SHP77 (cell line): ENCODE measurements around the gene KIF24.
"Not testable (repeated sequence)": the region's sequence is repeated elsewhere in the genome, so short reads cannot be mapped to it uniquely, and the experiment has no call there.

ENCODE experiments used
- DNase-seq, 2 experiments: peaks; one replicate each; lab custom pipeline; 2025; lab: John Stamatoyannopoulos, UW

KIF24 gene

GRCh38 chr9:34328500-34328986 is 525 bp downstream of the KIF24 start:
- no peak for DNase-seq

DNA sequence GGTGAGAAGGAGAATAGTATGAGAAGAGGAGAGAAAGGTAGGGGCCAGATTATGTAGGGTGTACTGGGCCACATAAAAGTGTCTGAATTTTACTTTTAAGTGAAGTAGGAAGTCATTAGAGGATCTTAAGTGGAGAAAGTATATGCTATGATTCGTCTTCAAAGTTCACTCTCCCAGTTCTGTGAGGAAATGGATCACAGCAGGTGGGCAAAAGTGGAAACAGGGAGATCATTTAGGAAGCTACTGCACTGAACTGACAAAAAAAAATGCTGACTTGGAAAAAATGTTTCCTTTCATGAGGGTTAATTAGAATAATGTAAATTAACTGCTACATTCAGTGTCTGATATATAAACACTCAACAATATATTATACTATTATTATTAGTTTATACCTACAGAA is 2.4 kb downstream of the KIF24 start:
- DNase-seq: no peak

DNA sequence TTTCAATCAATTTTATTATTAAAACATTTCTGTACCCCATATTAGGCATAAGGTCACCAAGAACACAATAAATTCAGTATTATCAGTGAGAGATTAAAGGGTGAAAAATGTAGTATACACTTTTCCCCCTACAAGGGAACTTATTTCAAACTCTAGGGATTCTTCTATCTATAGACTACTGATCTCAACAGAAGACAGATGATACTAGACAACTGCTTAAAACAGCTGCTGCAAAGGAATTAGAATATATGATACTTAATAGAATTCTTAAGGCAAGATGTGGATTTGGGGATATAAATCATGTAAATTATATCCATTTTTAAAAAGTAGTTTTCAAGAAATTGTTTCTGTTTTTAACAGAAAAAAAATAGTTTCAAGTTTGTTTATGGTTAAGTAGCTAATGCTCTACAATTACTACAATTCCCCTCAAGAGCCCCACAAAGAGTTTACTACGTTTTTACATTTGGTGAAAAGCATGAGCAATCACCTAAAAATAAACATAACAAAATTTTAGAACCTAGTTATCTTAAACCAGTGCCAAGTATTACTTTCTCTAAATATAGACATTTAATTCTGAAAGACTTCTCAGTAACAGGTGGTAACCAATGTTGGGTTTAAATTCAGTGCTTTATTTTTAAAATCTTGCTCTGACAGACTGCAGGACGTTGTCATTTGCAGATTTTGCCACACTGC is 6.0 kb downstream of the KIF24 start:
- DNase-seq: no peak

DNA sequence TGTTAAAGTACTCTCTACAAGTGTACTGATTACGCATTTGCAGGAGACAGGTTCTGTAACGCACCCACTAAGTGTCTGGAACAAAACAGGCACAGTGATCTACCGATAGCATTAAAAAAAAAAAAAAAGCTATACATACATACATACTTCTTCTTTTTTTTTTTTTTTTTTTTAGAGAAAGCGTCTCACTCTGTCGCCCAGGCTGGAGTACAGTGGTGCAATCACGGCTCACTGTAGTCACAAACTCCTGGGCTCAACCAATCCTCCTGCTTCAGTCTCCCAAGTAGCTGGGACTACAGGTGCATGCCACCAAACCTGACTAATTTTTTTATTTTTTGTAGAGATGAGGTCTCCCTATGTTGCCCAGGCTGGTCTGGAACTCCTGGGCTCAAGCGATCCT is 7.6 kb downstream of the KIF24 start:
- no peak for DNase-seq

DNA sequence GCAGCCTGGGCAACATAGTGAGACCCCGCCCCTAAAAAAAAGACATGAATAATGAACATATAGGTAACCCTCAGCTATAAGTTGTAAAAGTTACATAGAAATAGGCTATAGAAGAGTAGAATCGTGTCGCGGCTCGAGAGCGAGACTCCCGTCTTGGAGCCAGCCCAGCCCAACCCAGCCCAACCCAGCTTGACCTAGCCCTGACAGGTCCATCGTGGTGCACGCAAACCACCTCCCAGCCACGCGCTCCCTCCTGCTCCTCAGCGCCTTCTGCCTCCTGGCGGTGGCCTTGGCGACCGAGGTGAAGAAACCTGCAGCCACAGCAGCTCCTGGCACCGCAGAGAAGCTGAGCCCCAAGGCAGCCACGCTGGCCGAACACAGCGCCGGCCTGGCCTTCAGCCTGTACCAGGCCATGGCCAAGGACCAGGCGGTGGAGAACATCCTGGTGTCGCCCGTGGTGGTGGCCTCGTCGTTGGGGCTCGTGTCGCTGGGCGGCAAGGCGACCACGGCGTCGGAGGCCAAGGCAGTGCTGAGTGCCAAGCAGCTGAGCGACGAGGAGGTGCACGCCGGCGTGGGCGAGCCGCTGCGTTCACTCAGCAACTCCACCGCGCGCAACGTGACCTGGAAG is 10.8 kb downstream of the KIF24 start:
- DNase-seq: no peak

- DNase-seq: no peak
Observed at GRCh38 chr9:34317436-34317835, 11.6 kb downstream of the KIF24 start.

- no peak for DNase-seq
Observed at GRCh38 chr9:34311499-34312185, 17.4 kb downstream of the KIF24 start.

GRCh38 chr9:34310215-34310614 is 18.9 kb downstream of the KIF24 start:
- peak; percentile 2 to 4 for DNase-seq

DNA sequence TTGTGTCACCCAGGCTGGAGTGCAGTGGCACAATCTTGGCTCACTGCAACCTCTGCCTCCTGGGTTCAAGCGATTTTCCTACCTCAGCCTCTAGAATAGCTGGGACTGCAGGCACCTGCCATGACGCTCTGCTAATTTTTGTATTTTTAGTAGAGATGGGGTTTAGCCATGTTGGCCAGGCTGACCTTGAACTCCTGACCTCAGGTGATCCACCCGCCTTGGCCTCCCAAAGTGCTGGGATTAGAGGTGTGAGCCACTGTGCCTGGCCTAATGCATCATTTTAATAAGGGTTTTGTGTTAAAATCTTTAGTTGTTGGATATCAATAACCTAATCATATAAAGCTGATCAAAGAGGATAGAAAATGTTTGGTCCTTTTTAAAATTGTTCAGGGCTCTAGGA is 20.8 kb downstream of the KIF24 start:
- not testable (repeated sequence) for DNase-seq

GRCh38 chr9:34301064-34301463 is 28.0 kb downstream of the KIF24 start:
- not testable (repeated sequence) for DNase-seq

DNA sequence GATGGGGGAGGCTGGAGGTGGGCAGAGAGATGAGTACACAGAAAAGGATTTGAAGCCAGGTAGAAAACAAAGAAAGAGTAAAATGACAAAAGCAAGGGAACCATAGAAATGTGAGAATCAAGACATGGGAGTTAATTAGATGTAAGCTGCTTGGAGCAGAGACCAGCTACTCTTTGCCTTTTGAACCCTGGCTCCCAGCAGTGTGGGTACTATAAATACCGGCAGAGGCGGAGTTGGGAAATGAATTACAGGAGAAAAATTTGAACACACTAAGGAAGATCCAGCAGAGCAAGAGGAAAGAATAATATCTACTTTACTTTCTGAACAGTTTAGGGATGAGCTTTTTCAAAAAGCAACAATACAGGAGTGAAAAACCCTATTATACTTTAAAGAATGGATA is 36.5 kb downstream of the KIF24 start:
- DNase-seq: no peak

DNA sequence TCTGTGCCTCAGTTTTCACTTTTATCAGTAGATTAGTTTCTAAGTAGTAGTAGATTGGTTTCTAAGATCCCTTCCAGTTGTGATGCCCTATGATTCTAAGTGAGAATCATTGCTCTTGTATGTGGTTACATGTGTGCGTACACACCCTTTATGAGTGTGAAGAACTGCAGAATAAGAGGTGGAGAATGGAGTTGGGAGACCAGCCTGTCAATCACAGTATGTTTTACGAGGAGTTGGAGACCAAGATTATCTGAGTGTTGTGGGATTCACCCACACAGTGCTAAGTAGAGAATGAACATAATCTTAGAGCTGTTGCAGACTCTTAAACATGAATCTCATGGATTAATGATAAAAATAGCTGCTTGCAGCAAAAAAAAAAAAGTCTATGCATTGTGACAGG is 37.6 kb downstream of the KIF24 start:
- no peak for DNase-seq

GRCh38 chr9:34291023-34291422 is 38.0 kb downstream of the KIF24 start:
- no peak for DNase-seq

GRCh38 chr9:34289159-34289558 is 39.9 kb downstream of the KIF24 start:
- no peak for DNase-seq

- DNase-seq: no peak
Observed at GRCh38 chr9:34282096-34282495, 47.0 kb downstream of the KIF24 start.

DNA sequence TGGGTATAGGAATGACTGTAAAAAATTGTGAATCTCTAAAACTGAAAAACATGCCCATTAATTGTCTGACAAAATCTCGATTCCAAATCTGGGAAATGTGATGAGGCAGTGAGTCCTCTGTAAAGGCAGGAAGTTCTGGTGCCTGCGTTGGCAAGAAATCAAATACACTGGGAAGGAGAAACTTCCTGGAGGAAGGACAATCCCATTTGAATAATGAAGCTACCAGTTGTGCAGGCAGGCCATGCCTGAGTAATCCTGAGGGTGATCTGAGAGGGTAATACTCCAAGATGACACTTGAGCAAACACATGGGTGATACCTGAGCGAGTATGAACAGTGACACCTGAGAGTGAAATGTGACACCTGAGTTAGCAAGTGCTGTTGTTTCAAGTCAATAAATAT is 49.7 kb downstream of the KIF24 start:
- no peak for DNase-seq
